Hippocampal formation (tissue), 2 donors: ENCODE results near the gene TCF3.

Source experiments
- DNase-seq, 2 donors: peaks; one replicate each; lab custom pipeline; 2025; lab: John Stamatoyannopoulos, UW

The TCF3 gene

DNA sequence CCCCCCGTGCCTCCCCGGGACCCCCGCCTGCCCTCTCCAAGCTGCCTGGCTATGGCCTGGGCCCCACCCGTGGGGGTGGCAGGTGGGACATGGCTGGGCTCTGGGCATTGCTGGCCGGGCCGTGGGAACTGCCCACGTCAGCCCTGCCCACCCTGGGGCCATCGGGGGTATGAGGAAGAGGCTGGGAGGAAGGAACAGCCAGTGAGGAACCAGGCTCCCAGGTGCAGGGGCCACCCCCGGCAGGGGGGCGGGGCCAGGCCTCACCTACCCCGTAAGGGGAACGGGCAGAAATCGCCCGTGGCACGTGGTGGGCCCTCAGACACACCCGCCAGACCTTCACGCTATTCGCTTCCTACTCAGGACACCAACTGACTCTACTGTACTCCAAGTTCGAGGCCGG, 22.4 kb downstream of the TCF3 start:
- DNase-seq: no peak

DNA sequence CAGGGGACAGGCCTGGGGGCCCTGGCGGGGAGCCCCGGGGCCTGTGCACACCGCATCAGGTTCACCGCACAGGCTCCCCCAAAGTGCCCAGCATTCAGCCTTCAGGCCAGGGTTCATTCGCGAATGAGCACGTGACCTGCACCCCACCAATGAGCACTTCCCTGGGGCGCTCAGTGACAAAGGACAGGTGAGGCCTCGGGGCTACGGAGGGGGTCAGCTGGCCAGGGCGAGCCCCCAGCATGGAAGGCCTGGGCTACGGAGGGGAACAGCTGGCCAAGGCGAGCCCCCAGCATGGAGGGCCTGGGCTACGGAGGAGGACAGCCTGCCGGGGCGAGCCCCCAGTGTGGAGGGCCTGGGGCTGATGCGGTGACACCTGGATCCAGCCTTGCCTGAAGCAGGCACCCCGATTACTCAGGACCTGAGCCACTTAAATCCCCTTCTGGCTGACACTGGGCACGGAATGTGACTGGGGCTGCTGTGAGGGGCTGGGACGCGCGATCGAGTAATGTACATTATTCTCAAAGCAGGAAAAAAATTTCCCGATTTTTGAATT, 23.1 kb downstream of the TCF3 start:
- DNase-seq: no peak

DNA sequence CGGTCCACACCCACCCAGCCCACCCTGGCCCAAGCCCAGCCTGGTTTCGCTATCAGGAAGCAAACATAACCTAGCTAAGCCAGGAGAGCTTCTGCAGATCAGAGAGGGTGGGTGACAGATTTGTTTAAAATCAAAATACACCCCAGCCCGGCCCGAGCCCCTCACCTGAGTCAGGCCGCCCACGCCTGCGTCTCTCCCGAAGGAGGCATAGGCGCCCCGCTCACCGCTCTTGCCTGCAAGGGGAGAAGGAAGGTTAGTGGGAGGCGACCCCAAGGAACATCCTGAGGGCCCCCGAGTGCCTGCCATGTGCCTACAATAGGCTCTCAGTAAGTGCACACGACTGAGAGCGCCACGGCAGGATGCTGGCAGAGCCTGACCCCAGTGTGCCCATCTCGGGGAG, 25.2 kb downstream of the TCF3 start:
- DNase-seq: no peak

DNA sequence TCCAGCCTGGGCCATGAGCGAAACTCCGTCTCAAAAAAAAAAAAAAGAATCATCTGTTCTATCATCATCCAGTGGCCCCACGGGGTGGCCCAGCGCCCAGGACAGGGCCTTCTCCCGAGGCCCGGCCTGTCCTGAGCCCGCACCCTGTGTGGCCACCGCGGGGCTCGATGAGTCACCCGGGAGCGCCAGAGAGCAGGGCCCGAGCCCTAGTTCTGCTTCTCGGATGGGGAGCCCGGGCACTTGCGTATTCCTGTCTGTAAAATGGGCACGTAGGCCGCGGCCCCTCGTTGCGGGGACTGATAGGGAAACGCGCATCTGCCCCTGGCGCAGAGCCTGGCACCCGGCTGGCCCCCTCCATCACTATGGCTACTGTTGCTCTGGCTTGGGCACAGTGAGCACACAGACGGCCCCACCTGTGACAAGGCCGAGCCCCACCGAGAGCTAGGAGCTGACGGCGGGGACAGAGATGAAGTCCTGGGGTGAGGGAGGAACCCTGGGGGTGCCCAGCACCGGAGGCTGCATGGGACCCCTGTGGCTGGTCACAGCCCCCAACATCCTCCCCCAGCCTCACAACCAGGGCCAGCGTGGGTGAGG, 25.9 kb downstream of the TCF3 start:
- DNase-seq: no peak

DNA sequence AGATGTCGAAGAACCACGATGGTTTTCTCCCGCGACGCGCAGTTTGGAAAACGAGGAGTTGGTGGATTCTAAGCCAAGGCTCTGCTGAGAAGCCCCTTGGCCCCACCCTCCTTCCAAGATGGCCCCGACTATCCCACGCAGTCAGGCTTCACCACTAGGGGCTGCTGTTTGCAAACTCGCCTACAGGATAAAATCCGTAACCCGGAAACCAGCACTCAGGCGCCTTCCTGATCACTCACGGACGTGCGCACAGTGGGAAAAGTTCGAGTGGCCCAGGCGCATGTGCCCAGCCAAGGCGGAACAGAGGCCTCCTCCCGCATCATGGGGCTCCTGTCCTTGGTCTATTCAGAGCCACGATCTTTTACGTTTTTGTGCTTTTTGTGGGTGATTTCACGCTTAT, 28.0 kb downstream of the TCF3 start:
- peak; percentile 6 to 13 for DNase-seq

DNA sequence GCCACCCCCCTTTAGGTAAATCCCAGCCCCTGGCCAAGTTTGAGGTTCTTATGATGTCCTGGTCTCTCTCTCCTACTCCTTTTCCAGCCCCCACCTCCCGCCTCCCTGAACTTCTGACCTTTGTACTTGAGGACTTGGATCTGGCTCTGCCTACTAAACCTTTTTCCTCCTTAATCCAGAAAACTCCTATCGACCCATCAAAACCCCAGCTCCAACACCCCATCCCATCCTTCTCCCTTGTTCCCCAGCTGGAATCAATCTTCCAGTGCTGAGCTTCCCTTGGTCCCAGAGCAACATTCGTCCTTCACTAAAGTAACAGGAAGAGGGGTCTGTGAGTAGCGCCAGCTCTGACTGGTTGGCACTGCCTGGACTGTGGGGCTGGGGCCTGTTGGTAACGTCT, 29.9 kb downstream of the TCF3 start:
- DNase-seq: no peak

DNA sequence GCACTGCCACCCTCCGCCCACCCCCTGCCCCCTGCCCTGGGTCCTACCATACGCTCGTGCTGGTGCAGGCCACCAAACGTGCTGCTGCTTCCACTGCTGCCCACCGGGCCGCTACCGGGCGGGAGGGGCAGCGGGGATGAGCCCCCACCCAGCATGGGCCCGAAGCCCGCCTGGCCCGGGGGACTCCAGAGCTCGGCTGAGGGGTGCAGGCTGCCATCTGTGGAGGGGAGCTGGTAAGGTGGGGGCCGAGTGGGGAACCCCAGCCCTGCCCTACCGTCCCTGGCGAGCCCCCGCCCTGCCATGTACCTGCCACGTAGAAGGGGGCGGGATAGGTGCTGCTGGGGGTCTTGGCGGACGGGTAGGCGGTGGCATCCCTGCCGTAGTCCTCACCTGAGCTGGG, 30.4 kb downstream of the TCF3 start:
- no peak for DNase-seq

DNA sequence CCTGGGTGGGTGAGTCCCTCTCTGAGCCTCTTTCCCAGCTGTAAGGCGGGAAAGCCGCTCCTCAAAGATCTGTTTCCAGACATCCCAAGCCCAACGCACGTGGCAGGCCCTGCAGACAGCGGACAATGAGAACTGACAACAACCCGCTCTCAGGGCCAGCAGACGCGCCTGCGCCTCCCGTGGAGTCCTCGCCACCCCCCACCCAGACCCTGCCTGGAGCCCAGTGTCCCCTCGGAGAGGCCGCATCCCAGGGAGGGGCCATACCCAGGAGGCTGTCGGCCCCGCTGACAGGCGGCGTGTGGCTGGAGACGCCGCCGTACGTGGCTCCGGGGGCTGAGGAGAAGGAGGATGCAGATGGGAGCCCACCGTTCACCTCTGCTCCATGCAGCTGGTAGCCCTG, 30.8 kb downstream of the TCF3 start:
- no peak for DNase-seq

DNA sequence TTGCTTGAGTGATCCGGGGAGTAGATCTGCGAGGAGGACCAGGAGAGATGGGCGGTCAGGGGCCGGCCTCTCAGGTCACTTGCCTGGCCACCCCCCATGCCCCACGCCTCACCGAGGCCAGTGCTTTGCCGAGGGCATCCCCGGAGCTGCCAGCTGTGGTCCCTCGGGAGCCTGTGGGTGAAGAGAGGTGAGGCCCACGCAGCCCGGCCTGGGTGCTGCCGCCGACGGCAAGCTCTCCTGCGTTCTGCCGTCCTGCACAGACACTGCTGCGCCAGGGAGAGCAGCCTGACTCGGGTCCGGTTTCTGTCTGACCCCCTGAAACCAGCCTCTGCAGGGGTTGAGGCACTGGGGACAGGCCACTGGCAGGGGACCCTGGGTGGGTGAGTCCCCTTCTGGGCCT, 31.4 kb downstream of the TCF3 start:
- no peak for DNase-seq

DNA sequence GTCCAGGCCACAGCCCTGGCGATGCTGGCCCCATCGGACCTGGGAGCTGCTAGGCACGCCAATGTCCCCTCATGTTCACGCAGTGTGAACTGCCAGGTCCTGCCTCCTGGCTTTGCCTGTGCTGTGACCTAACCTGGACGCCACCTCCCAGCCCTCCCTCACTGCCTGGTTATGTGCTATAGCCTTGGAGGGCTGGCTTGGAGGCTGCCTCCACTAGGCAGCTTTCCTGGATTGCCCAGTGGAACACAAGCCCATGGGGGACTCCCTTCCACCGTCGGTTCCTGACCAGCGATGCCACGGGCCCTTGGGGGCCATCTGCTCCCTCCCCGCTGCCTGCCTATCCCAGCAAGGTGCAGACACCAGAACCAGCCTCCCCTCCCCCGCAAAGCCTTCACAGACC, 31.9 kb downstream of the TCF3 start:
- DNase-seq: no peak

DNA sequence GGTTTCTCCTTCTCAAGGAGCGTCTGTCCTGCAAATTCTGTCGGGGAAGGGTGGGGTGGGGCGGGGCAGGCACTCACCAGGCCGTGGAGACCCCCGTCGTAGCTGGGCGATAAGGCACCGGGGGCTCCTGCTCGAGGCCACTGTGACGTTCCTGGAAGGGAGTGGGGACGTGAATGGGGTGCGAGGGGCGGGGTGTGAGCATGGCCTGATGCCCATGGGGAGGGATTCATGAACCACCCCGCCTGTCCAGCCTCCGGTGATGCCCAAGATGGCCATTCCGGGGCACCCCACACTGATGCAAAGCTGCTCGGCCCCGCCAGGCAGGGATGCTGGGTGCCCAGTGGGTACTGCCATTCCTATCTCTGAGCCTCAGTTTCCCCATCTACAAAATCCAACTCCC, 32.7 kb downstream of the TCF3 start:
- DNase-seq: no peak

DNA sequence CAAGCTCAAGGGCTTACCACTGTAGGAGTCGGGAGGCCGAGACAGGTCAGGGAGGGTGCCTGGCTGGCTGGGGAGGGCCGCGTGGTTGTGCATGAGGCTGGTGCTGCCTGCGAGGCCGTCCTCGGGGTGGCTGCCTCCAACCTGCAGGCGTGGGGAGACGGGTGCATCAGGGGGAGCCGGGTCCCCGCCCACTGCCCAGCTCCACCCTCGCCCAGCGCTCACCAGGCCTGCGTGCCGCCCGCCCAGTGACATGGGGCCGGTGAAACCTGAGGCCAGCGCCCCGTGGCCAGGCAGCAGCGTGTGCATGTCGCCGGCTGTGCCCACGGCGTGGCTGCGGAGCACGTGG, 33.3 kb downstream of the TCF3 start:
- DNase-seq: no peak

DNA sequence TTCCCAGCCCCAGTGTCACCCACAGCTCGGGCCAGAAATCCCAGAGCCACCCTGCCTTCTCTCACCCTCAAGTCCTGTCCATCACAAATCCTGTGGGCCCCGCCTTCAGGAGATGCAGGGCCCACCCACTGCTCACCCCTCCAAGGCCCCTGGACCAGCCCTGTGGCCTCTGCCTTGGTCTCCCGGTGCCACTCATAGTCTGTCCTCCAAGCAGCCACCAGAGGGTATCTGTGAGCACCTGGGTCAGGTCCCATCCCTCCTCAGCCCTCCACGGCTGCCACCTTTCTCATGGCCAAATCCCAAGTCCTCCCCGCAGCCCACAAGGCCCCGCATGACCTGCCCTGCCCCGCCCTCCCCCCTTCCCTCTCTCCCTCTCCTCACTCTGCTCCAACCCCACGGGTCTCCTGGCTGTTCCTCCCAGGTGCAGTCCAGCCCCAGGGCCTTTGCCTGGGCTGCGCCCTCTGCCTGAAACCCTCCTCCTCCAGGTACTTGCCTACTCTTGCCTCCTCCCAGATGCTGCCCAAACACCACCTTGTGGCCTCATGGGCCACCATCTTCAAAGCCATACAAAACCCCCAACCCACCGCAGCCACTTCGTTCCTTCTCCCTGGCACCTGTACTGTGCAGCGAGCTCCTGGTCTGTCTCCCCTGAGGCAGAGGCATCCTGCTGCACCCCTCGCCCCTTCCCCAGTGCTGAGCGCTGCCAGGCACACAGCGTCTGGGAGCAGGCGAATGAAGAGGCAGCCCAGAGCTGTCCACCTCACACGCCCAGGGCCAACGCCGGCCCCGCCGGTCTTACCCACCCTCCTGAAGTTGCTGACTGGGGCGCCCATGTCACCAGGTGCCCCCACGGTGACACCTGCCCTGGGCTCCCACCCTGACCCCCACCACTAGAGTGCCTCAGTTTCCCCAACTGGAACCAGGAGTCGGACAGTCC, 34.0 kb downstream of the TCF3 start:
- no peak for DNase-seq

DNA sequence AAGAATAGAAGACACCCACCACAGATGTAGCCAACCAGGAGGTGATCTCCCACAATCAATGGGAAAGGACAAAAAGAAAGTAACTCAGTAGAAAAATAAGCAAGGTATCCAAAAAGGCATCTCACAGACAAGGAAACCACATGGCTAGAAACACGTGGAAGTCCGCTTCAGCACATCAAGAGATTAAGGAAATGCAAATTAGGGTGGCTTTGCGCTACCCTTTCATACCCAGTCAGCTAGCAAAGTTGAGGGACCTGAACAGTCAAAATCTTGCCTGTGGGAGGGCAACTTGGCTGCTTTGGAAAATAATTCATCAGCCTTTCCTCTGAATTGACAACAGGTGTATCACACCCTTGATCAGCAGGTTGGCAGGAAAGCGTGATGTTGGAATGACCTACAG, 35.5 kb downstream of the TCF3 start:
- no peak for DNase-seq

DNA sequence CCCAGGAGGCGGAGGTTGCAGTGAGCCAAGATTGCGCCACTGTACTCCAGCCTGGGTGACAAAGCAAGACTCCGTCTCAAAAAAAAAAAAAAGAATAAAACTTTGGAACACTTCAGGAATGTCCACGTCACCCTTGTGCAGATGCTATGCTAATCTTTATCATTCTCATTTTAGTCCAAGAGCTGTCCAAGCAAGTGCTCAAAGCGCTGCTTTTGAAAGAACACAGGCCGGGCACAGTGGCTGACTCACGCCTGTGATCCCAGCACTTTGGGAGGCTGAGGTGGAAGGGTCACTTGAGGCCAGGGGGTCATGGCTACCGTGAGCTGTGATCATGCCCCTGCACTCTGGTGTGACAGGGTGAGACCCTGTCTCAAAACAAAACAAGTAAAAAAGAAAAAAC, 36.0 kb downstream of the TCF3 start:
- DNase-seq: no peak

DNA sequence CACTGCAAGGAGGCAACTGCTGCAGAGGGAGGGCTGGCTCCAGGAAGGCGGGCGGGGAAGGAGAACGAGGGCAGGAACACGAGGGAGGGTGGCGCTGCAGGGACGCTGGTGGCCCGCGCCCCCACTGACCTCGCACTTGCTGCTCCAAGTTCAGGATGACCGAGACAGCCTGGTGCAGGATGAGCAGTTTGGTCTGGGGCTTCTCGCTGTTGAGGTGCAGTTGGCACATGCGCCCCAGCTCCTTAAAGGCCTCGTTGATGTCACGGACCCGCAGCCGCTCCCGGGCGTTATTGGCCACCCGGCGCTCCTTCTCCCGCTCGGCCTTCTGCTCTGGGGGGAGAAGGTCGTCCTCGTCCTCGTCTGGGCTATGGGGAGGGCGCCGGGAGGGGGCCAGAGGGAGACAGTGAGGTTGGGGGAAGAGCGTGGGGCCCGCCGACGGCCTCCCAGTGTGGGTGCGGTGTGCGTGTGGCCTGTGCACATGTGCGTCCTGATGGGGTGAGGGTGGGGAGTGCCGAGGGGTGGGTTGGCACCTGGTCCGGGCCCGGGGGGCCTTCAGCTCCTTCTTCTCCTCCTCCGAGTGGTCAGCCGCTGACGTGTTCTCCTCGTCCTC, 37.2 kb downstream of the TCF3 start:
- DNase-seq: no peak

DNA sequence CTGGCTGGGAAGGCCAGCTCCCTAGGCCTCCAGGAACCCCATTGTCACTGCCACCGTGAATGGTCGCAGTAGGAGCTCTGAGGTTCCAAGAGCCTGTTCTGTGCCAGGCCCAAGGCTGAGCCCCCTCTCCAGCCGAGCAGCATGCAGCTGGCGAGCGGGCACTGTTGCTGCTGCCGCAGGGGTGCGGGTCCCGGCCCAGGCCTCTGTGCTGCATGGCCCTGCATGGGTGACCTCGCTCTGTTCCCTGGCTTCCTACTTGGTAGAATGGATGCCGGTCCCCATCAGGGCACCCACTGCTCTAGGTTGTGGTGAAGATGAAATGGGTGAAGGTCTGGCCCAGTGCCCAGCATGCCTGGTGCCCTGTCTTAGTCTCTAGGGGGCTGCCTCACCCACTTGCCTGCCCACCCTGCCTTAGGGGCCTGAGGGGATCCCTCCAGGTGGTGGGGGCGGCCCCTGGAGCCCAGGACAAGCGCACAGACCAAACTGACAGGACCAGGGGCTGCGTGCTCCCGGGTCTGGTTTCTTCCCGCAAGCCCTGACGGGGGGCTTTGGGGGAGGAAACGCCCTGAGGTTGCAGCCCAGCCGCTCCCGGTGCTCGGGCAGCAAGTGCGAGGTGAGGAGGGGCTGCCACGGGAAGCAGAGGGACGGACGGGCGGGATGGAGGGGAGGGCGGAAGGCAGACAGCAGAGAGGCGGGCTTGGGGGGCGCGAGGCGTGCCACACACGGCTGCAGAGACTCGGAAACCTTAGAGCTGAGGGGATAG, 38.4 kb downstream of the TCF3 start:
- DNase-seq: no peak

DNA sequence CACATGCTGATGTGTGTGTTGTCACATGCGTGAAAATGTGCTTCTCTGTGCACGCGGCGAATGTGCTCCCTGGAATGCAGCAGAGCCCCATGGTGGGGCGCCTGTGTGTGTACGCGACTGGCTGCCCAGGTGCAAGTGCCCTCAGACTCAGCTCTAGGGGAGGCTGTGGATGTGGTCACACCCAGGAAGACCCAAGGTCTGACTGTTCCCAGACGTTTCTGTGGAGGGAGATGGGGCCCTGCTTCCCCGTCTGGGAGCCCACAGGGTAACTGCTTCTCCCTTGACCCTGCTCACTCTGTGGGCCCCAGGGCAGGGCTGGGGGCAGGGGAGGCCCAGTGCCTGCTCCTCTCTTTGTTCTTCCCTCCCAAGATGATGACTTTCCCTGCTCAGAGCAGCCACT, 39.3 kb downstream of the TCF3 start:
- no peak for DNase-seq

DNA sequence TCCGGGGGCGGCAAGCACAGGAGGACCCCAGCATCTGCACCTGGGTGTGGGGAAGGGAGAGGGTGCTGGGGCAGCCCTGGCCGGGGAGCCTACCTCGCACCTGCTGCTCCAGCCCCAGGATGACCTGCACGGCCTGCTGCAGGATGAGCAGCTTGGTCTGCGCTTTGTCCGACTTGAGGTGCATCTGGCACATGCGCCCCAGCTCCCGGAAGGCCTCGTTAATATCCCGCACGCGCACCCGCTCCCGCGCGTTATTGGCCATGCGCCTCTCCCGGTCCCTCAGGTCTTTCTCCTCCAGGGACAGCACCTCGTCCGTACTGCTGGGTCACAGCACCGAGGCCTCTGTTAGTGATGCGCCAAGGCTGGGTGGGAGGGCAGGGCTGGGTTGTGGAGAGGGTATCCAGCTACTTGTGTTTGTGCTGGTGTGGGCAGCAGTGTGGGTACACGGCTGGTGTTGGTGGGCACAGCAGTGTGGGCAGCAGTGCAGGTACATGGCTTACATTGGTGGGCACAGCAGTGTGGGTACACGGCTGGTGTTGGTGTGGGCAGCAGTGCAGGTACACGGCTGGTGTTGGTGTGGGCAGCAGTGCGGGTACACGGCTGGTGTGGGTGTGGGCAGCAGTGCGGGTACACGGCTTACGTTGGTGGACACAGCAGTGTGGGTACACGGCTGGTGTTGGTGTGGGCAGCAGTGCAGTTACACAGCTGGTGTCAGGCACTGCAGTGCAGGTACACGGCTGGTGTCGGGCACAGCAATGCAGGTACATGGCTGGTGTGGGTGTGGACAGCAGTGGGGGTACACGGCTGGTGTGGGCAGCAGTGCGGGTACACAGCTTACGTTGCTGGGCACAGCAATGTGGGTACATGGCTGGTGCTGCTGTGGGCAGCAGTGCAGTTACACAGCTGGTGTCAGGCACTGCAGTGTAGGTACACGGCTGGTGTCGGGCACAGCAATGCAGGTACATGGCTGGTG, 40.0 kb downstream of the TCF3 start:
- no peak for DNase-seq

DNA sequence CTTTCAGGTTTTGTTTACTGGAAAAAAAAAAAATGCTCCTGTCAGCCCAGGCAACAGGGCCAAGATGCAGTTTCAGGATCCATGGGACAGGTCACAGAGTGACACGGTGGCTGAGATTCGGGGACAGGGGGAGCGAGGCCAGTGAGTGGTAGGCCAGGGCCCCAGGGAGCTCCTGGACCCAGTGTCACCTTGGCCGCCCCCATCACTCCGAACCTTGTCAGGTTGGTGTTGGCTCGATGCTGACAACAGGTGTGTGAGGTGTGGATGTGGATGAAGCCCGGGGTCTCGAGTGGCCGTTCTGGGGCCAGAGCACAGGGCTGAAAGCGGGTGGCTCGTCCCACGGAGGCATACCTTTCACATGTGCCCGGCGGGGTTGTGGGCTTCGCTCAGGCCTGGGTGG, 41.1 kb downstream of the TCF3 start:
- no peak for DNase-seq

DNA sequence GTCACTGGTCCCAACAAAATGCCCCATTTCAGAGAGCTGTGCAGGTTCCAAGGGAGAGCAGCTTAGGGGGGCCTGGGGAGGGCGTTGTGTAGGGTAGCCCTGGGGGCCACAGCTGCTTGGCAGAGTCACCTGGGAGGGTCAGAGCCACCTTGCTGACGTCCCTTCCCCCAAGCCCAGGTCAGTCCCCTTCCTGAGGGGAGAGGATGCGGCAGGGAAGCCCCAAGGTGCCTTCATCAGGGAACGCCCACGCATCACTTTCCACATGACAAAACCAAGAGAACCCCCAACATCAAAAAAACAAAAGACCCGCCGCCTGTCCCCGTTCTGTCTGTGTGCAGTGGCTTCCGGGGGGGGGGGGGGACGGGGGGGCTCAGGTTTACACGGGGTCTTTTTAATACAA, 41.8 kb downstream of the TCF3 start:
- DNase-seq: no peak
